NOMO-1 treated with dmso at 0.1 percent for 144 hours (cell line): ENCODE measurements around the gene SLC1A7.

Source experiments
- DNase-seq: peaks from one replicate; lab custom pipeline; 2025; ENCODE audit not compliant: unreplicated experiment; lab: John Stamatoyannopoulos, UW

The SLC1A7 gene

DNA sequence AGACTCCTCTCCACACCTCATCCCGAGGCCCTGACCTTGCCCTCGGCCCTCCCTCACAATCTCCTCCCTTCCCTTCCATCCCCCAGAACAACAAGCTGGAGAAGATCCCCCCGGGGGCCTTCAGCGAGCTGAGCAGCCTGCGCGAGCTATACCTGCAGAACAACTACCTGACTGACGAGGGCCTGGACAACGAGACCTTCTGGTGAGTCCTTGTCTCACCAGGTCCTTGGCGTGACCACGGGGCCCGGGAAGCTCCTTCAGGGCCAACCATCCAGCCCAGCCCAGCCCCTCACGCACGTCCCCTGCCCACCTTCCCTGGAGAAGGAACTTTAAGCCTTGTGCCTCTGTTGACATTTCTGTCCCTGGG, 64.9 kb downstream of the SLC1A7 start:
- DNase-seq: no peak

GRCh38 chr1:53076721-53077598, 65.5 kb downstream of the SLC1A7 start:
- DNase-seq: no peak

GRCh38 chr1:53076165-53076564, 66.3 kb downstream of the SLC1A7 start:
- DNase-seq: no peak

- DNase-seq: no peak
Observed at GRCh38 chr1:53075761-53076163, 66.7 kb downstream of the SLC1A7 start.

DNA sequence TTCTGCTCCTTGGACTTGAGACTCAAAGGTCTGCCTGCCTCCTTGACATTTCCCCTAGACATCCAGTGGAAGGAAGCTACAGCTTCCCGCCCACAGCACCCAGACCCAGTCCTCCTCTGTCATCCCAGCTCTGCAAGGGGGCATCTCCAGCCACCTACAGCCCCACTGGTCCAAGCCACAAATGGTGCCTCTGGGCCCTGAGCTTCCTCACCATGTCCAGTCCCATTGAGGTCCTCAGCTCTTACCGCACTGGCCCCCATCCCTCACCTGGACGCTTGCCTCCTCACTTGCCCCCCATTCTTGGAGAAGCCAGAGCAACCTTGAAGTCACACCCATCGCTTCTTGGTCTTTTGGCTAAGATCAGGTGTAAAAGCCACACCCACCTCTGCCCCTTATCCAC, 67.2 kb downstream of the SLC1A7 start:
- no peak for DNase-seq

DNA sequence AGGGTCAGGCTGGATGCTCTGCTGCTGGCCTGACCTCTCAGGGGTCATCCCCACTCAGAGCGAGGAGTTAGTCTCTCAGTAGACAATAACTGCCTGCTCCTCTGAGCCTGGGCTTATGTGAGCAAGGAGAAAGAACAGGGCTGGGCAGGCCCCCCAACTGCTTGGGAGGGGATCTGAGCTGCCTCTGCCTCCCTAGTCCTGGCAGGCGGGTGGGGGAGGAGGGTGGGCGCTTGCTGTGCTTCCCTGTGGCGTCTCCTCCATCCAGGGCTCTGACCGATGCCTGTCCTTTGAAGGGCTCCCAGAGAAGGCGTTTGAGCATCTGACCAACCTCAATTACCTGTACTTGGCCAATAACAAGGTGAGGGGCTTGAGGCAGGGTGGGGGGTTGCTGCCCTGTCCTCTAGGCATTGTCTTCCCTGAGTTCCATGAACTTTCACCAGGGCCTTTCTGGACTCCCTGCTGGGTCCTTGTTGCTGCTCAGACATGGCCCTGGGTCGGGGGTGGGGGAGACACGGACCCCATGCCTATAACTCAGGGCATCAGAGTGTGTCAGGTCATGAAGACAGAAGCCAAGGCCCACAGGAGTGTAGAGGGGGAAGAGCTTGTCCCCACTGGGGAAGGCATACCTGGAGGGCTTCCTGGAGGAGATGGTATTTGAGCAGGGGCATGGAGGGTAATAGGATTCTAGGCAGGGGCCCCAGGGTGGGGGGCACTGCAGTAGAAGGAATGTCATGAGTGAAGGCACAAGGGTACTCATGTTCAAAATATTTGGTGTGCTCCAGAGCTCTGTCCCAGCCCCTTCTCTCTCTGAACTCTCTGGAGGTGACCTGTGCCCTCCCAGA, 67.9 kb downstream of the SLC1A7 start:
- DNase-seq: no peak

DNA sequence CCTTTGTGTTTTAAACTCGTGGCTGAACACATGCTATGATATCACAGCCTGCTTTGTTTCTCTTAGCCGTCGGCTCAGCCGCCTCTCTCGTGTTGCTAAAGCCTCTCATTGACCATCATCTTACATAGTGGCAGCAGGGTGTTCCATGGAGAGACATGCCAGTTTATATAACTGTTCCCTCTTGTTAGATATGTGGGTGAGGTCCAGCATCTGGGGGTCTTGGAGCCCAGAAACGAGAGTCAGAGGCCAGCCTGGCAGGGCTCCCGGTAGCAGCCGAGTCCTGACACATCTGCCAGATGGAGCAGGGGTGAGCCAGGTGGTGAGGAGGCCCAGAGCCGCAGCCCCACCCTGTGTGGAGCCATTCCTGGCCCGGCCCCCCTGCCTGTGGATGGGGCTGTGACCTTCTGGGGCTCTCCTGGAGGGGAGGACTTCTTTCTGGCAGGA, 68.5 kb downstream of the SLC1A7 start:
- no peak for DNase-seq

DNA sequence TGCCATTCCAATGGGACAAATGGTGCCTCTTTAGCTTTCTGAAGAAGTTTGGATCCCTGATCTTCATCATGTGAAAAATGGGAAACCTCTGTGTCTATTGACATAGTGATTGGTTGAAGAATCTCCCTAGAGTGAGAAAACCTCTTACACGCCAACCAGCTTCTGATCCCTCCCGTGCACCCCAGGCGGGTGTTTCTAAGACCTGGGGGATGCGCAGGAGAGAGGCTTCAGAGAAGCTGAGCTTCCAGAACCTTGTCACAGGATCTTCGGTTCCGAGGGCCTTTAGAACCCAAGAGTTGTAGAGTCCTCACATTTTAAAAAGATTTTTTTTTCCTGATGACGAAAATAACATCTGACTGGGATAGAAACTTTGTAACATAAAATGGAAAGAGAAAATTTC, 69.2 kb downstream of the SLC1A7 start:
- DNase-seq: no peak

- DNase-seq: no peak
Observed at GRCh38 chr1:53071915-53072314, 70.5 kb downstream of the SLC1A7 start.

GRCh38 chr1:53071167-53071865, 71.1 kb downstream of the SLC1A7 start:
- no peak for DNase-seq

DNA sequence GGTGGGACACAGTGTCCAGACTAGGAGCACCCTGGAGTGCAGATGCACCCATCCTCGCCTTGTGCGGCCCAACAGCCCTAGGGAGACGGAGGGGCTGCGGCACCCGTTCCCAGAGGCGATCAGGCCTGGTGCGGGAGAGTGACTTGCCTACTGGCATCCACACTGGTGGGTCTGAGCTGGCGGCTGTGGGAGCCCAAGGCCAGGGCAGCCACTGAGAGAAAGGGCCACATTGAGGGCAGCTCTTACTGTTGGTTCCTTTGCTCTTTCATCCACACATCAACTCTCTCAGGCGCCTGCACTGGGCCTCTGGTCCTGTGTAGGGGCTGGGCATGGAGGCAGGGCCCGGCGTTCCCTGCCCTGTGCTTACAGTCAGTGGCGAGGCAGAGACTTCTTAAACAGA, 71.8 kb downstream of the SLC1A7 start:
- no peak for DNase-seq

DNA sequence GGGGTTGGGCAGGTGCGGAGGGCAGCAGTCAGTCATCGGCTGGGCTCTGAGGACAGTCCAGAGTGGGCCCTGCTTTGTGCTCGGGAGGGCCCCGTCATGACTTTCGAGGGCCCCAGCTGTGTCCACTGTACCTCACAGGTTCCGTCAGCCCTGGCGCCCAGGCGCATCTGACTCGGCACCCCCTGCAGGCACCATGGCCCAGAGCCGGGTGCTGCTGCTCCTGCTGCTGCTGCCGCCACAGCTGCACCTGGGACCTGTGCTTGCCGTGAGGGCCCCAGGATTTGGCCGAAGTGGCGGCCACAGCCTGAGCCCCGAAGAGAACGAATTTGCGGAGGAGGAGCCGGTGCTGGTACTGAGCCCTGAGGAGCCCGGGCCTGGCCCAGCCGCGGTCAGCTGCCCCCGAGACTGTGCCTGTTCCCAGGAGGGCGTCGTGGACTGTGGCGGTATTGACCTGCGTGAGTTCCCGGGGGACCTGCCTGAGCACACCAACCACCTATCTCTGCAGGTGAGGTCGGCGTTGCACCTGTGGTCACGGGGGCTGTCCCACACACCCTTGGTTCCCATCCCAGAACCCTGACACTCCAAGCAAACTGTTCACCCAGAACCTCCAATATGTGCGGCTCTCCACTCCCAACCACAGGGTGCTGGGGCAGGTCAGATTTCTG, 72.6 kb downstream of the SLC1A7 start:
- no peak for DNase-seq

- no peak for DNase-seq
Observed at GRCh38 chr1:53069265-53069662, 73.2 kb downstream of the SLC1A7 start.

DNA sequence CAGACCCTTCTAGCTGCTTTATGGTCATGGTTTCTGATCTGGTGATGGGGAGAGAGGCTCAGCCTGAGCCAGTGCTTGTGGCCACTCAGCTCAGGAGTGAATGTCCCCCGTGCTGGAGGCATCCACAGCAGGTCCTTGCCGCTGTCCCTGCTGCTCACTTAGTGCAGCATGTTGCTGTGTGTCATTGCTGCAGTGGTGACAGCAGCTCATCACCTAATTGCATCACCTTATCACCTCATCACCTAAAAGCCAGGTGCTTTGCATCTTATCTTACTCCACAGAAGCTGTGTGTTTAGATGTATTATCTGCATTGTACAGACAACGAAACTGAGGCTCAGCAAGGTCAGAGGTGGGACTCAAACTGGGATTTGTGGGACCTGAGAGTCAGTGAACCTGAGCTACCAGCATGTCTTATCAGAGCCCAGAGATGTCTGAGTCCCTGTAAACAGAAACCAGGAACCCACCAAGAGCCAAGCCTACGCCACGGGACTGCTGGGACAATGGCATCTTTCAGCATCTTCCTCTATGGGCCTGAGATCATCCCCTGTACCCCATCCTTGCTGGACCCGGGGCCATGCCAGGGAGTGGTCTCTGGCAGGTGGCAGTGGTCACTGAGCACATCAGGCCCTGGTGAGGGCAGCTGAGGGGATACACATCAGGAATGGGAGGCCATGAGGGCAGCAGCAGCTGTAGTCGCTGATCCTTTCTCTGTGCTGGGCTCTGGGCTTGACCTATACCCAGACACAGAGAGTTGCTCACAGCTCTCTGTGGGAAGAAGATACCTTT, 73.9 kb downstream of the SLC1A7 start:
- DNase-seq: no peak

GRCh38 chr1:53067886-53068285, 74.6 kb downstream of the SLC1A7 start:
- no peak for DNase-seq

DNA sequence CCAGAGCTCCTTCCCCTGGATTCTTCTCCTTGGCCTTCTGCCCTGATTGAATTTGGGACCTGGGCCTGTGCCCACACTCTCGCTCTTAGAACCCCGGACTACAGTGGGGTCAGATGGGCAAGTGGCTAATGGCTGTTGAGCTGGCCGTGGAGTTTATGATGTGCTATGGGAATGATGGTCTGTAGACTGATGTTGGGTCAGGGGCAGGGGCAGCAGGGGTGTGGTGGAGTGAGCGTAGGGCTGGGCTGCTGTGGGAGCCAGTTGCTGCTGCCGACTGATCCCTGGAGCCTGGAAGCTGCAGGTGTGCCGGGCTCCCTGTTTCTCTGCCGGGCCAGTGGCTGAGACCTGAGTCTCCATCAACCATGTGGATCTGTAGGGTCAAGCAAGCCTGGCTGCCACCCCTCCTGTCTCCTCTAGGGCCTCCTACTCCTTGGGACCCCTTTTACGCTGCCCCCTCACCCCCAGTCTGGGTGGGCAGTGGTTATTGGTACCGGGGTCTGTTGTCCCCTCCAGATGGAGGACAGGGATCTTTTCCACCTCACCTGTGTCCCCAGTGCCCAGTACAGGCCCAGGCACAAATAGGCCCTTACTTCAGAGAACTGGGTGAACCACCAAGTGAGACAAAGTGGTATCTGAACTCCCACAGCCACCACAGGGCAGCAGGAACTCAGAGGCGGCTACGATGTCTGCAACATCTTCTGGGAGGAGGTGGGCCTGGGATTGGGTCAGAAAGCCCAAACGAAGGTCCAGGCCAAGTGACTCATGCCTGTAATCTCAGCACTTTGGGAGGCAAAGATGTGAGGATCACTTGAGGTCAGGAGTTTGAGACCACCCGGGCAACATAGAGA, 75.3 kb downstream of the SLC1A7 start:
- DNase-seq: no peak

DNA sequence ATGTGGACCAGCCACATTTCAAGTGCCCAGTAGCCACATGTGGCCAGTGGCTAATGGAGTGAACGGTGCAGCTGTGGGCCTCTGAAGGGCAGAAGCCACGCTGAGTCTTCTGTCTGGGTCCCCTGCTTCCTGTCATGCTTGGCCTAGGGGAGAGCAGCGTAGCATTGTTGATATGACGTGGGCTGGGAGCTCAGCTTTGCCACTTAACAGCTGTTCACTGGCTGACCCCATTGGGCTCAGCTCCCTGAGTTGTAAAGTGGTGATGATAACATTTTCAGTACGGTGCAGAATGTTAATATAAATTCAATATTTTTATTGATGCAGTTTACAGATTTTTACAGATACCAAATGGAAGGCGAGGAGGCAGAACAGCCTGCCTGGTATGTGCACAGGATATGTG, 76.0 kb downstream of the SLC1A7 start:
- no peak for DNase-seq

GRCh38 chr1:53065391-53065790, 77.0 kb downstream of the SLC1A7 start:
- no peak for DNase-seq

- DNase-seq: no peak
Observed at GRCh38 chr1:53063744-53064515, 78.5 kb downstream of the SLC1A7 start.
